M059J (cell line): ENCODE data around the gene EEF1G. TPM values are rescaled to one million over a fixed set of nuclear protein-coding genes. Genes with fewer than 3 reads are reported as not detected.
"Not testable (repeated sequence)": the region's sequence is repeated elsewhere in the genome, so short reads cannot be mapped to it uniquely, and the experiment has no call there.

Source experiments
- DNase-seq: peaks from one replicate; pipeline ENCODE4 v3.0.0-alpha.2; 2012; ENCODE audit warnings: low read depth
- total RNA-seq: library from RNA; depleted of rRNA; stranded (reverse); fragments of >200 nt; shearing (Covaris generic); gene quantifications from 2 replicates; pipeline ENCODE4 v1.2.3, GENCODE V29; 2014; rRNA removed

Gene EEF1G, protein sequence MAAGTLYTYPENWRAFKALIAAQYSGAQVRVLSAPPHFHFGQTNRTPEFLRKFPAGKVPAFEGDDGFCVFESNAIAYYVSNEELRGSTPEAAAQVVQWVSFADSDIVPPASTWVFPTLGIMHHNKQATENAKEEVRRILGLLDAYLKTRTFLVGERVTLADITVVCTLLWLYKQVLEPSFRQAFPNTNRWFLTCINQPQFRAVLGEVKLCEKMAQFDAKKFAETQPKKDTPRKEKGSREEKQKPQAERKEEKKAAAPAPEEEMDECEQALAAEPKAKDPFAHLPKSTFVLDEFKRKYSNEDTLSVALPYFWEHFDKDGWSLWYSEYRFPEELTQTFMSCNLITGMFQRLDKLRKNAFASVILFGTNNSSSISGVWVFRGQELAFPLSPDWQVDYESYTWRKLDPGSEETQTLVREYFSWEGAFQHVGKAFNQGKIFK
- total RNA-seq = 940 and 974 TPM in 2 replicates

DNA sequence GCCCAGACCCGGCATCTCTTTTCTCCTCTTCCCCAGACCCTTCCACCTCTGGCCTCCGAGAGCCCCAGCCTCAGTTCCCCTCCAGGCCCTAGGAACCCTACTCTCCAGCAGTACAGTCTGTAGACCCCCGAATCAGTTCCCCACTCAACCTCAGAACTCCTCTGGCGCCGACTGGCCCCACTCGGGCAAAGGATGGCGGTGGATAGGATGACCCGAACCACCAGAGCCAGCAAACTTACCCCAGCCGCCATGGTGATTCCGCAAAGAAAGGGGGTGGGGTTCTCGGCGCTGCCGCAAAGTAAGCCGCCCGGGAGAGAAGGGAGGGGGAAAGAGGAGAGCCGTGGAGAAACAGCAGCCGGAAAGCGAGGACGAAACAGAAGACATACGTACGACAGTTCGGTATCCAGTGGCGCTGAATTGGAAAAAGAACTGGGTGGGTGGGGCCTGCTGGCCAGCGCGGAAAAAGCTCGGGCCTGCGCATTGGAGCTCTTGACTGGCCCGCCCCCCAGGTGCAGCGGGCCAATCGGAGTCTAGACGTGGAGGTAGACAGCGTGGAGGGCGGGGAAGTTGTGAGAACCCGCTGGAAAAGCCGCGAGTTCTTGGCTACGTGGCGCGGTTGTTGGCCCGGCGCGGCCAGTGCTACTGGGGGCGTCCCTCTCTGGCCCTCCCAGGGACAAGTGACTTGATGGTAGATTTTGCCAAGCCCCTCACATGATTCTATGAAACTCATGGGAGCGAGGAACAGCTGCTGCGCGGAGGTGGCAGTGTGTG lies at the start of gene EEF1G:
Gene EEF1G, minus strand, starts transcription at position 300 of the 771 bp plus-strand sequence. Its CDS starts 49 bp downstream, at position 251.
- peak; percentile 100 for DNase-seq

DNA sequence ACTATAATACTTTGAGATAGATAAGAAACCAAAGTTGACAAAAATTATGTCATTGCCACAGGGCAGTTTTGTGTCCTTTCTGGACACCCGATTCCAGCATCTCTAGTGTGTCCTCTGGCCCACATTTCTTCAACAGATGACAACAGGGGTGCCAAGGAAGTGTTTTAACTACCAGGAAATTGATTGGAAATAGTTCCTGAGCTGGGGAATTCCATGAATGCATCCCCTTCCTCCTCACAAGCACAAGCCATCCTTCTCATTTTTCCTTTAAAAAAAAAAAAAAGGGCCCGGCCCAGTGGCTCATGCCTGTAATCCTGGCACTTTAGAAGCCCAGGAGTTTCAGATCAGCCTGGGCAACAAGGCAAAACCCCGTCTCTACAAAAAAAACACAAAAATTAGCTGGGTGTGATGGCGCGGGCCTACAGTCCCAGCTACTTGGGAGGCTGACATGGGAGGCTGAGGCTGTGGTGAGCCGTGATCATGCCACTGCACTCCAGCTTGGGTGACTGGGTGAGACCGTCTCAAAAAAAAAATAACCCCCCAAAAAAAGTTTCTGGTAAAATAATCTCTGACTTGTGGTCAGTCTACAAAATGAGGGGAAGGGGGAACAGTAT lies 48.9 kb upstream of the EEF1G start:
- DNase-seq = no peak

GRCh38 chr11:62621567-62622470 lies 48.1 kb upstream of the EEF1G start, which contains the start of gene B3GAT3:
B3GAT3 (minus strand) TSS chr11:62621986; CDS start chr11:62621947, 39 bp downstream.
- DNase-seq = peak; percentile 98

DNA sequence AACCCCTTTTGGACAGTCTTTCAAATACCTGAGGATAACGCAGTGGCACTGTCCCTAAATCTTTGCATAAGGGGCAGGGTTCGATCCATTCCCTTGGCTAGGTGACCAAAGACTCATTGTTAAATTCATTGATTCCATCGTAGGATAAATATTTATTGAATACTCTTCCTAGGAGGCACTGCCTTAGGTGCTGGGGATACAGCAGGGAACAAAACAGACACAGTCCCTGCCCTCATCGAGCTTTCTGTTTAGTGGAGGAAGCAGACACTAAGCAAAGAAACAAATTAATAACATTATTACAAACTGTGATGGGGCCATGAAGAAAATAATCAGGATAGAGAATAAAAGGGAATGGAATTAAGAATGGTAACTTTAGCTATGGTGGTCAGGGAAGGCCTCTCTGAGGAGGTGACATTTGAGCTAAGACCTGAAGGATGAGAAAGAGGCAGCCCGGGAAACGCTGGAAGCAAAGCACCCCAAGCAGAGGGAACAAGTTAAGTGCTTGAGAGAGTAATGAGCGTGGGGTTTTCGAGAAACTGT lies 47.4 kb upstream of the EEF1G start:
- no peak for DNase-seq

GRCh38 chr11:62616957-62617356 lies 43.3 kb upstream of the EEF1G start:
- not testable (repeated sequence) for DNase-seq

DNA sequence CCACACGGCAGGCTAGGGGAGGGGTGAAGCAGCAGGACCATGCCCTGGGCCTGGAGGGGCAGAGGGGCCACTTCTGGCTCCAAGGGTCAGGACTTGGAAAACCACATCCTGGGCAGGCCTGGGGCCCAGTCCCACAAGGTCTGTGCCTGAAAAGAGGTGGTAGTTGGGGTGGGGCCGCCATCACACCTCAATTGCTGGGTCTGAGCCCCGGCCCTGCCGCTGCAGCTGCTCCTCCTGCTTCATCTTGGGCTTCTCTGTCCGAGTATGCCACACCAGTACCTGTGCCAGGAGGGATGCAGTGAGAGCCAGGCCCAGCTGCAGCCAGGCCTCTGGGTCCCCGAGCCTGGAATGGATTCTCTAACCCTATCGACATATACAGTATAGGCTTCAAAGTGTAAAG lies 41.8 kb upstream of the EEF1G start:
- DNase-seq = no peak

DNA sequence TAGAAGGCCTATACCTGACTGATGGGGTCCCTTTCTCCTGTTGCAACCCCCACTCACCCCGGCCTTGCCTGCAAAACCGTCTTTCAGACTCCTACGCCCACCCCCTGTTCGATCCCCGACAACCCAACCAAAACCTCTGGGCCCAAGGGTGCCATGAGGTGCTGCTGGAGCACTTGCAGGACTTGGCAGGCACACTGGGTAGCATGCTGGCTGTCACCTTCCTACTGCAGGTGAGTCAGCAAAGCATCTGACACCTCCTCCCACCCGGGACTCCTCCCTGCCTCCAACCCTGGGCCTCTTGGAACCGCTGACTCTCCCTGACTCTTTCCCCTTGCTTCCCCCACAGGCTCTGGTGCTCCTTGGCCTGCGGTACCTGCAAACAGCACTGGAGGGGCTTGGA lies 40.6 kb upstream of the EEF1G start:
- DNase-seq = peak; percentile 60

DNA sequence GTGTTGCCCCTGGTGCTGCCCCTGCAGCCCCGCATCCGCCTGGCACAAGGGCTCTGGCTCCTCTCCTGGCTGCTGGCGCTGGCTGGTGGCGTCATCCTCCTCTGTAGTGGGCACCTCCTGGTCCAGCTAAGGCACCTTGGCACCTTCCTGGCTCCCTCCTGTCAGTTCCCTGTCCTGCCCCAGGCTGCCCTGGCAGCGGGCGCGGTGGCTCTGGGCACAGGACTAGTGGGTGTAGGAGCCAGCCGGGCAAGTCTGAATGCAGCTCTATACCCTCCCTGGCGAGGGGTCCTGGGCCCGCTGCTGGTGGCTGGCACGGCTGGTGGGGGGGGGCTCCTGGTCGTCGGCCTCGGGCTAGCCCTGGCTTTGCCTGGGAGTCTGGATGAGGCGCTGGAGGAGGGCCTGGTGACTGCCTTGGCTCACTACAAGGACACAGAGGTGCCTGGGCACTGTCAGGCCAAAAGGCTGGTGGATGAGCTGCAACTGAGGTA lies 39.6 kb upstream of the EEF1G start:
- no peak for DNase-seq

GRCh38 chr11:62612366-62613290 lies 38.9 kb upstream of the EEF1G start, which contains the start of the genes EML3 and ROM1:
EML3 (minus strand) TSS chr11:62612775; CDS start chr11:62612457, 318 bp downstream.
ROM1 (plus strand) TSS chr11:62613257; CDS start chr11:62613282, 25 bp downstream.
- peak; percentile 90 for DNase-seq

DNA sequence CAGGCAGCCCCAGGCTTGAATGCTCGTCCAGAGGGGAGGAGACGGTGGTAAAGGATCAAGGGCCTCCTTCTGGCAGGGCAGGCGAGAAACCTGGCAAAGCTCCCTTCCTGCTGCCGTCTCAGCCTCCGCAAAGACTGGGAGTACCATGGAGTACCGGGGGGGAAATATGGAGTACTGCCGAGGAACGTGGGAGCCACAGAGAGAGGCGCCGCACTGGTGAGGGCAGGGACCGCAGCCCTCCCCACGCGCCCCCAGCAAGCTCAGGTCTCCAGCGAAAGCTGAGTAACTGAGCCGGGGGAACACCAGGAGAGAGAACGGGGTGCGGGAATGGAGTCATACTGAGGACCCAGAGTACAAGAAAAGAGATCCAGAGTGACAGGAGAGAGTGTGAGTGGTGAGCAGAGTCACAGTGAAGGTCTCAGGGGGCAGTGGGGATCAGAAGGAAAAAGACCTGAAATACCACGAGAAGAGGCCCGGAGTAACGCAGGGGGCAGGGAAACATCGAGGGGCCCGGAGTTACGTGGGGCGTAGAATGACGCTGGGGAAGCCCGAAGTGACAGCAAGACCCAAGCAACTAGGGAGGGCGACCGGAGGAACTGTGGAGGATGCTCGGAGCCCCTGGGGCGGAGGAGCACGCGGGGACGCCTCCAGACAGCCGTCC lies 38.1 kb upstream of the EEF1G start:
- peak; percentile 70 for DNase-seq

DNA sequence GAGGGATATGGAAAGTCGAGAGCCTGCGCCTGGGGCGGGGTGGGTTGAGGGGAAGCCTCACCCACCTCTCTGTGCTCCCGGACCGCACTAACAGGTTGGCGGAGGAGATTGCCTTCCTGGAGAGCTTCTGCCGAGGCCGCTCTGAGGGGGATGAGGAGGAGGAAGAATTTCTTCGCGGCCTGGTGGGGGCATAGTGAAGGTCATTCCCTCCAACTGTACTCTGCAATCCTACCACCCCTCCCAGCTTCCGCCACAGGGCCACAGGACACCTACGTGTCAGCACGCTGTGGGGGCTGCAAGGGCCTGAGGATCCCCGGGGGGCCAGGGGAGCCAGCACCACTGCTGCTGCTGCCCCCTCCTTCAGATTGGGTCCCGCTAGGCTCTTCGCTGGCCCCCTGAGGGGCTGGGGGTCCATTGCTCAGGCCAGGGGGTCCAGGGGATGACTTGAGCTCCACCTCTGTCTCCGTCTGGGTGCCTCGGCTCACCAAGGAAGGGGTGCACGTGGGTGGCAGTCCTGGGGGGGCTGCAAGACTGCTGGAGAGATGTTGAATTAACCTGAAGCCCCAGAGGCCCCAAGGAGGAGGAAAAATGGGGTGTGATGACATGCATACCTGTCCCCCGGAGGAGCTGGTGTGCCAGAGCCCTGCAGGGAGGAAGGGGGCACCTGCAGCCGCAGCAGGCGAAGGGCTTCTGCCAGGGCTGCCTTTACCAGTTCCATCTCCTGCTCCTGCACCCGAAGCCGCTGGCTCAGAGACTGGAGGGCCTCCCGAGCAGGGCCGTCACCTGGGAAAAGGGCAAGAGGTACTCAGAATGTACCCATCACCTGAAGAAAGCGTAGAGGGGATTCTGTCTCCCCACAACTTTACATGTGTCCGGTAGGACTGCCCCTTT lies 37.4 kb upstream of the EEF1G start:
- no peak for DNase-seq

DNA sequence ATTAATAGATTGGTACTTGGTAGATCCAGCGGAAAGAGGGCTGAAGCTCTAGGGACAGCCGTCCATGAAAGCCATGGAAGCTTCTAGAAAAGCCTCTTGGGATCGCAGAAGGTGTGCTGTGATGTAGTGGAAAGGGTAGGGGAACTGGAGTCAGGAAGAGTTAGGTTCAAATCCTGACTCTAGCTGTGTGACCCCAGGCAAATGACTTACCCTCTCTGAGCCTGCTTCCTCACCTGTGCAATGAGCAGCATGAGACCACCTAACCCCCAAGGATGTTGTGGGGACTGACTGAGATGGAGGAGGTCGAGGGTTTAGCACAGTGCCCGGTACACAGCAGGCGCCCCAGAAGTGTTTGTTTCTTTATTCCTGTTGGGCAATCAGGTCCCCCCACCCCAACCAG lies 36.7 kb upstream of the EEF1G start:
- DNase-seq = no peak

DNA sequence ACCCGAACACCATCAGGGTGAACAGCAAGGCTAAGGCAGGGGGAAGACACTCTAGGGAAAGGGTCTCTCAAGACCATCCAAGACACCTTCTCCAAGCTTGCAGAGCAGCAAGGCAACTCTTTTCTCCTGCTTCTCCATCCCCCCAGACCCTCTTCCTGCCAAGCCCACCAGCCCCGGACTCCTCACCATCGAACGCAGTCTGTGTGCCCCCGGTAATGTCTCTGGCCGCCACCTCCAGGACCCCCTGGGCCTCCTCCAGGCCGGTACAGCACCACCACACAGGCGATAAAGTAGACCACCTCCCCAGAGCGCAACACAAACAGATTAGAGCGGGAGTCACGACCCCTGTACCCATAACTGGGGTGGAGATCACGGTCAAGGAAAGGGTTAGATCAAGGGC lies 35.1 kb upstream of the EEF1G start:
- no peak for DNase-seq

DNA sequence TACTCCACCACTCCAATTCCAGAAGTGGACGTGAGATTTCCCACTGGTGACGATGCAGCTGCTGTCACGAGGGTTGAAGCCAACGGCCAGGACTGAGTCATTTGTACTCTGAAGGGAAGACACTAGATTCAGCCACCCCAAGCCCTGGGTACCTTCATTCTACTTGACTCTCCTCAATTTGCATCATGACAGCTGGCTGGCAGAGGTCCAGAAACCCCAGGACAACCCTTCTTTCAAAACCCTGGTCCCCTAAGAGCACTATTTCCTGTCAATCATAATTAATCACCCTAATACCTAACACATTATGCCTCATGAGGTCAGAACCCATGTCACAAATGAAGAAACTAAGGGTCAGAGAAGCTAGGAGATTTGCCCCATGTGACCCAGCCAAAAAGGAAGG lies 34.0 kb upstream of the EEF1G start:
- no peak for DNase-seq

DNA sequence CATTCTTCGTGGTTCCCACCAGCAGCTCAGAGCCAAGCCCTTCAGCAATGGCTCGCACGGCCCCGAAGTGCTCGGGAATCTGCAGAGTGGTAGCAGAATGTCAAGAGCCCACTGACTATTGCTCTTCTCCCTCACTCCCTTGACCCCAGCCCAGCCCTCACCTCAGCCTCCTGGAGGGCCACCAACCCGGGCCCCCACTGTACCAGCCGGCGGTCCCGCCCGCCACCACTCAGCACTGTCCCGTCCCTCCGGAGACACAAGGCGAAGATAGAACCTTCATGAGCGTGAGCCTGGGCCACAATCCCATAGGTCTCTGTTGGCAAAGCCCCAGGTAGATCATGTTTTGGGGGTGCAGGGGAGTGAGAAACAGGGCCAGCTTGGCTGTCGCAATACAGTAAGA lies 32.2 kb upstream of the EEF1G start:
- DNase-seq = no peak

DNA sequence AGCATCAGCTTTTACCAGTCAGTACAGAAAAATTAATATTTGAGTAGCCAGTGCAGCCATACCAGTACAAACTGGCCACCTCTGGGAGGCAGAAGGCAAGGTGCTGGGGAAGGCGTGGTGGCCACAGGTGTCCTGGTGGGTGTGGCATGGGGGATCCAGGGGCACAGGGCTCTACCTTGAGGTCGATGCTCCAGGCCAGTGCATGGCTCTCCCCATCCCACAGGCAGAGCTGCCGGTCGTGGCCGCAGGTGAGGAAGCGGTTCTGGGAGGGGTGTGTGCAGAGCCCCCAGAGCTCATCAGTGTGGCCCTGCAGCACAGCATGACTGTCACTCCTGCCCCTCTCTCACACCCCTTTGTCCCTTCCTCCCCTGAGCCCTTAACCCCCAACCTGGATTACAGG lies 31.8 kb upstream of the EEF1G start:
- DNase-seq = no peak

GRCh38 chr11:62604460-62605120 lies 30.9 kb upstream of the EEF1G start:
- DNase-seq = no peak
